ENCODE results near the gene ZNF444. TPM values are rescaled to one million over a fixed set of nuclear protein-coding genes. Genes with fewer than 3 reads are reported as not detected.
"Not testable (repeated sequence)": the region's sequence is repeated elsewhere in the genome, so short reads cannot be mapped to it uniquely, and the experiment has no call there.

The ZNF444 gene
- total and polyA plus RNA-seq, 4 donors = 10.0 to 54.9 (median 34.0) TPM

DNA sequence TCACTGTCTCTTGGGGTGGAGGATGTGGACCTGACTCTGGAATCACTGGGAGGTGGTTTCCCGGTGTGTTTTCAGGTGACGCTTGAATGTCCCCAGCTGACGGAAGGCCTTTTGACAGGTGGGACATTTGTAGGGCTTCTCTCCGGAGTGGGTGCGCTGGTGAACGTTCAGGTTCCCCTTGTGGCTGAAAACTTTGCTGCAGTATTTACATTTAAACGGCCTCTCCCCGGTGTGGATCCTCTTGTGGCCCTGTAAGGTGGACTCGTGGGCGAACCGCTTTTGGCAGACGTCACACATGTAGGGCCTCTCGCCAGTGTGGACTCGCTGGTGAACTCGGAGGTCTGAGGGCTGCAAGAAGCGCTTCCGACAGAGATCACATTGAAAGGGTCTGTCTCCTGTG, 48.7 kb downstream of the ZNF444 start:
- no peaks in the 10 kb centered on the region for H3K4me1 ChIP-seq (ENCODE audit: control insufficient read depth, insufficient read depth, low read length)
- H3K9me3 ChIP-seq (ENCODE audit: control insufficient read depth, insufficient read depth, low read length) = no peaks in the 10 kb centered on the region
- no peak overlapping the region for H3K27ac ChIP-seq (ENCODE audit: low read depth, low read length)
- H3K4me3 ChIP-seq (ENCODE audit: low read depth, low read length) = no peak overlapping the region
- no peaks in the 10 kb centered on the region for H3K36me3 ChIP-seq (ENCODE audit: control insufficient read depth, insufficient read depth, low read length)
- 78% methylated on average over 17 of the region's 17 CpGs for WGBS (ENCODE audit: insufficient coverage)
- H3K27me3 ChIP-seq (ENCODE audit: control insufficient read depth, insufficient read depth, low read length) = no peaks in the 10 kb centered on the region
- DNase-seq (ENCODE audit: low read depth in 4 of 6, low spot score in 6 of 6) = no peak

GRCh38 chr19:56191115-56191514, 50.0 kb downstream of the ZNF444 start:
- Histone ChIP-seq H3K27me3 (ENCODE audit: control insufficient read depth, insufficient read depth, low read length) (no peaks in the 10 kb centered on the region), H3K9me3 (ENCODE audit: control insufficient read depth, insufficient read depth, low read length) (no peaks in the 10 kb centered on the region), H3K36me3 (ENCODE audit: control insufficient read depth, insufficient read depth, low read length) (no peaks in the 10 kb centered on the region), H3K4me1 (ENCODE audit: control insufficient read depth, insufficient read depth, low read length) (no peaks in the 10 kb centered on the region), H3K4me3 (ENCODE audit: low read depth, low read length) (no peak overlapping the region), H3K27ac (ENCODE audit: low read depth, low read length) (no peak overlapping the region)
- no peak for DNase-seq (ENCODE audit: low read depth in 4 of 6, low spot score in 6 of 6)
- WGBS (ENCODE audit: insufficient coverage) = 77% methylated on average over 7 of the region's 7 CpGs

DNA sequence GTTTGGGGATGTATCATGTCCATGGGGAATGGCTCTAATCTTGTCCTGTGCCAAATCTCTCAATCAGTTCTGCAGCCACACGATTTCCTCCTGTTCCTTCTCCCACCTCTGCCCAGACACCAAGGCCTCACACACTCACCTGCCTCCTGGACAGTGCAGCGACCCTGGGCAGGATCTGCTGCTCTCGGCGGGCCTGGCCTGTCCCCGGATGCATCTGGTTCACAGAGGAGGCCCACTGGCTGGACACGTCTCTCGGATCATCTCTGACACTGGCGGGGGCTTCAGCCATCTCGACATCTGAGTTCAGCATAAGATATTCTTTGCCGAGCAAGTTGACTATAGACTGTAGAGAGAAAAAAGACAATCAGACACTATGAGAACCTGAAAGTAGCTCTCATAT, 50.6 kb downstream of the ZNF444 start:
- H3K36me3 ChIP-seq (ENCODE audit: control insufficient read depth, insufficient read depth, low read length) = no peaks in the 10 kb centered on the region
- H3K27me3 ChIP-seq (ENCODE audit: control insufficient read depth, insufficient read depth, low read length) = no peaks in the 10 kb centered on the region
- no peak for DNase-seq (ENCODE audit: low read depth in 4 of 6, low spot score in 6 of 6)
- no peaks in the 10 kb centered on the region for H3K4me1 ChIP-seq (ENCODE audit: control insufficient read depth, insufficient read depth, low read length)
- no peaks in the 10 kb centered on the region for H3K9me3 ChIP-seq (ENCODE audit: control insufficient read depth, insufficient read depth, low read length)
- 89% methylated on average over 8 of the region's 10 CpGs for WGBS (ENCODE audit: insufficient coverage)
- H3K4me3 ChIP-seq (ENCODE audit: low read depth, low read length) = no peak overlapping the region
- H3K27ac ChIP-seq (ENCODE audit: low read depth, low read length) = no peak overlapping the region

DNA sequence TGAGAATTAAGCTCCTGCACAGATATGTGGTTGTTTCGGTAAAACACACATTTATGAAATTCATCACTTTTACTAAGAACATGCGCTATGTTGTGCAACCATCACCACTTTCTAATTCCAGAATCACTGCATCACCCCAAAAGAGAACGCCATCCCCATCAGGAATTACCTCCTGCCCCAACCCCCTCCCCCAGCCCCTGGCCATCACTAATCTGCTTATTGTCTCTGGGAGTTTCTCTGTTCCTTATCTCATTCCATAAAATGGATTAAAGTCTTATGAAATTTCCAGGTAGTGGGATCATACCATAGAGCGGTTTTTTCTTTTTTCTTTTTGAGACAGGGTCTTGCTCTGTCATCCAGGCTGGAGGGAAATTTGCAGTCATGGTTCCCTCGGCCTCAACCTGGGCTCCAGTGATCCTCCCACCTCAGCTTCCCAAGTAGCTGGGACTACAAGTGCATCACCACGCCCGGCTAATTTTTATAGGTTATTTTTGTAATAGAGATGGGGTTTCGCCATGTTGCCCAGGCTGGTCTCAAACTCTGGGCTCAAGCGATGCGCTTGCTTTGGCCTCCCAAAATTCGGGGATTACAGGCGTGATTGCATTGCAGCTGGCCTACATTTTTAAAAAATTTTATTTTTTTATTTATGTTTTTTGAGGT, 53.0 kb downstream of the ZNF444 start:
- WGBS (ENCODE audit: insufficient coverage) = 87% methylated on average over 3 of the region's 12 CpGs
- no peak for DNase-seq (ENCODE audit: low read depth in 4 of 6, low spot score in 6 of 6)

DNA sequence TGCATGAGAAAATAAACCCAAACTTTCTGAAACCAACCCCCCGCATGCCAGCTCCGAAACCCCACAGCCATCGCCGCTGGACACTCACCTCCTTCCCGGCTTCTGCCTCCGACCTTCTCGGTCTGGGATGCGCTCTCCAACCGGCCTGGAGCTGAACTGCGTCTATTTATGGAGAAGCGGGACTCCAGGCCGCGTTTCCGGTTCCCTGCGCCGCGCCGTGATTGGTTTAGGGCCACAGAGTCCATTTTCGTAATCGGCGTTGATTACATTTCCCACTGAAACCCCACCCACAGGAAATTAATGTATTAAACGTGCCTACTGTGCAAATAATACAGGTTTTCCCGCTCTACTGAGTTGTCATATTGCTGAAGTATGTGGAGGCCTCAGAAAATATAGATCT, 56.6 kb downstream of the ZNF444 start, which contains the start of gene ZSCAN5B:
Gene ZSCAN5B, minus strand, starts transcription at position 138 of the 400 bp plus-strand sequence. CDS start 4,731 bp downstream, outside the sequence.
- H3K4me1 ChIP-seq (ENCODE audit: control insufficient read depth, insufficient read depth, low read length); H3K27me3 ChIP-seq (ENCODE audit: control insufficient read depth, insufficient read depth, low read length); H3K4me3 ChIP-seq (ENCODE audit: low read depth, low read length); H3K36me3 ChIP-seq (ENCODE audit: control insufficient read depth, insufficient read depth, low read length); H3K27ac ChIP-seq (ENCODE audit: low read depth, low read length); DNase-seq (ENCODE audit: low read depth in 4 of 6, low spot score in 6 of 6); H3K9me3 ChIP-seq (ENCODE audit: control insufficient read depth, insufficient read depth, low read length): not testable (repeated sequence)
- WGBS (ENCODE audit: insufficient coverage) = 96% methylated on average over 5 of the region's 23 CpGs

More for the DNA sequence above, 53.0 kb downstream of the ZNF444 start:
- Histone ChIP-seq H3K4me3 (ENCODE audit: low read depth, low read length) (no peak overlapping the region), H3K4me1 (ENCODE audit: control insufficient read depth, insufficient read depth, low read length) (no peaks in the 10 kb centered on the region), H3K9me3 (ENCODE audit: control insufficient read depth, insufficient read depth, low read length) (no peaks in the 10 kb centered on the region), H3K27ac (ENCODE audit: low read depth, low read length) (no peak overlapping the region), H3K36me3 (ENCODE audit: control insufficient read depth, insufficient read depth, low read length) (no peaks in the 10 kb centered on the region), H3K27me3 (ENCODE audit: control insufficient read depth, insufficient read depth, low read length) (no peaks in the 10 kb centered on the region)

- no peak overlapping the region for H3K27ac ChIP-seq (ENCODE audit: low read depth, low read length)
- H3K4me3 ChIP-seq (ENCODE audit: low read depth, low read length) = no peak overlapping the region
- no CpG with 5 or more reads among the region's 7 CpGs for WGBS (ENCODE audit: insufficient coverage)
- H3K27me3 ChIP-seq (ENCODE audit: control insufficient read depth, insufficient read depth, low read length) = no peaks in the 10 kb centered on the region
- no peaks in the 10 kb centered on the region for H3K4me1 ChIP-seq (ENCODE audit: control insufficient read depth, insufficient read depth, low read length)
- H3K36me3 ChIP-seq (ENCODE audit: control insufficient read depth, insufficient read depth, low read length) = no peaks in the 10 kb centered on the region
- DNase-seq (ENCODE audit: low read depth in 4 of 6, low spot score in 6 of 6) = no peak
- no peaks in the 10 kb centered on the region for H3K9me3 ChIP-seq (ENCODE audit: control insufficient read depth, insufficient read depth, low read length)
These were observed 58.6 kb downstream of the ZNF444 start for GRCh38 chr19:56199687-56200086.

GRCh38 chr19:56201973-56202372, 60.9 kb downstream of the ZNF444 start, which contains the start of gene ZSCAN5C:
ZSCAN5C (plus strand) TSS chr19:56202273; CDS start chr19:56205914, 3,641 bp downstream.
- no peak within 1 kb of the TSS for H3K27ac ChIP-seq (ENCODE audit: low read depth, low read length)
- no peaks in the 10 kb centered on the region for H3K4me1 ChIP-seq (ENCODE audit: control insufficient read depth, insufficient read depth, low read length)
- no peaks in the 10 kb centered on the region for H3K27me3 ChIP-seq (ENCODE audit: control insufficient read depth, insufficient read depth, low read length)
- no peaks in the 10 kb centered on the region for H3K36me3 ChIP-seq (ENCODE audit: control insufficient read depth, insufficient read depth, low read length)
- no peak within 1 kb of the TSS for H3K4me3 ChIP-seq (ENCODE audit: low read depth, low read length)
- DNase-seq (ENCODE audit: low read depth in 4 of 6, low spot score in 6 of 6) = no peak
- H3K9me3 ChIP-seq (ENCODE audit: control insufficient read depth, insufficient read depth, low read length) = no peaks in the 10 kb centered on the region
- 56% methylated on average over 1 of the region's 3 CpGs for WGBS (ENCODE audit: insufficient coverage)

- DNase-seq (ENCODE audit: low read depth in 4 of 6, low spot score in 6 of 6); H3K36me3 ChIP-seq (ENCODE audit: control insufficient read depth, insufficient read depth, low read length); H3K4me3 ChIP-seq (ENCODE audit: low read depth, low read length); H3K4me1 ChIP-seq (ENCODE audit: control insufficient read depth, insufficient read depth, low read length); H3K27me3 ChIP-seq (ENCODE audit: control insufficient read depth, insufficient read depth, low read length); H3K9me3 ChIP-seq (ENCODE audit: control insufficient read depth, insufficient read depth, low read length); H3K27ac ChIP-seq (ENCODE audit: low read depth, low read length): not testable (repeated sequence)
- 93% methylated on average over 2 of the region's 5 CpGs for WGBS (ENCODE audit: insufficient coverage)
These were observed 66.5 kb downstream of the ZNF444 start for GRCh38 chr19:56207581-56207980.

DNA sequence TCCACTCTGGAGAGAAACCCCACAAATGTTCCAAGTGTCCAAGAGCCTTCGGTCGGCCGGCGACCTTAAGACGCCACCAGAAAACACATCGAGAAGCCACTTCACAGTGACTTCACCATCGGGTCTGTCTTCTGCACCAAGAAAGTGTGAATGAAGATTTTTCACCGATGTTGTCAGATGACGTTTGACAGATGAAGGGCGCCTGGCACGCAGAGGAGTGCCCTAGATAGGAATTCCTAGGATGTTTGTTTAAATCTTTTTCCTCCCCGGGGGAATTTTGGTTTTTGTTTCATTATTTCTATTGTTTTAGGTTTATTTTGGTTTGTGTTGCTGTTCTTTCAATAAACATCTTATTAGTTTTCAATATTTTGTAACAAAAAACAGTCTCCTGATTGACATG, 68.0 kb downstream of the ZNF444 start:
- Histone ChIP-seq H3K36me3 (ENCODE audit: control insufficient read depth, insufficient read depth, low read length) (no peaks in the 10 kb centered on the region), H3K4me1 (ENCODE audit: control insufficient read depth, insufficient read depth, low read length) (no peaks in the 10 kb centered on the region), H3K4me3 (ENCODE audit: low read depth, low read length) (no peak overlapping the region), H3K27me3 (ENCODE audit: control insufficient read depth, insufficient read depth, low read length) (no peaks in the 10 kb centered on the region), H3K27ac (ENCODE audit: low read depth, low read length) (no peak overlapping the region), H3K9me3 (ENCODE audit: control insufficient read depth, insufficient read depth, low read length) (no peaks in the 10 kb centered on the region)
- 99% methylated on average over 10 of the region's 12 CpGs for WGBS (ENCODE audit: insufficient coverage)
- DNase-seq (ENCODE audit: low read depth in 4 of 6, low spot score in 6 of 6) = no peak

DNA sequence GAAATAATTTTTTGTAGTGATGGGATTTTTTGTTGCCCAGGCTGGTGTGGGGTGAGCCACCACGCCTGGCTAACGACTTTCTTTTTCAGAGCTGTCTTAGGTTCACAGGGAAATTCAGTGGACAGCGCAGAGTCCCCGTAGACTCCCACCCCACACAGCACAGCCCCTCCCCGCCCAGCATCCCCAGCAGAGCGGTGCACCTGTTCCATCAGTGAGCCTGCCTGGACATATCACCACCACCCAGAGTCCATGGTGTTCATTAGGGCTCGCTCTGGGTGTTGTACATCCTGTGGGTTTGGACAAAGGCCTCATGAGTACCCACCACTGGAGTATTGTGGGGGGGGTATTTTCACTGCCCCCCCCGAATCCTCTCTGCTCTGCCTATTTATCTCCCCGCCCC, 68.9 kb downstream of the ZNF444 start:
- WGBS (ENCODE audit: insufficient coverage) = no CpG with 5 or more reads among the region's 9 CpGs
- H3K27ac ChIP-seq (ENCODE audit: low read depth, low read length); H3K36me3 ChIP-seq (ENCODE audit: control insufficient read depth, insufficient read depth, low read length); H3K27me3 ChIP-seq (ENCODE audit: control insufficient read depth, insufficient read depth, low read length); DNase-seq (ENCODE audit: low read depth in 4 of 6, low spot score in 6 of 6); H3K9me3 ChIP-seq (ENCODE audit: control insufficient read depth, insufficient read depth, low read length); H3K4me3 ChIP-seq (ENCODE audit: low read depth, low read length); H3K4me1 ChIP-seq (ENCODE audit: control insufficient read depth, insufficient read depth, low read length): not testable (repeated sequence)
